ENCODE results near the gene ETV3L.
"Not testable (repeated sequence)": the region's sequence is repeated elsewhere in the genome, so short reads cannot be mapped to it uniquely, and the experiment has no call there.

ETV3L gene

DNA sequence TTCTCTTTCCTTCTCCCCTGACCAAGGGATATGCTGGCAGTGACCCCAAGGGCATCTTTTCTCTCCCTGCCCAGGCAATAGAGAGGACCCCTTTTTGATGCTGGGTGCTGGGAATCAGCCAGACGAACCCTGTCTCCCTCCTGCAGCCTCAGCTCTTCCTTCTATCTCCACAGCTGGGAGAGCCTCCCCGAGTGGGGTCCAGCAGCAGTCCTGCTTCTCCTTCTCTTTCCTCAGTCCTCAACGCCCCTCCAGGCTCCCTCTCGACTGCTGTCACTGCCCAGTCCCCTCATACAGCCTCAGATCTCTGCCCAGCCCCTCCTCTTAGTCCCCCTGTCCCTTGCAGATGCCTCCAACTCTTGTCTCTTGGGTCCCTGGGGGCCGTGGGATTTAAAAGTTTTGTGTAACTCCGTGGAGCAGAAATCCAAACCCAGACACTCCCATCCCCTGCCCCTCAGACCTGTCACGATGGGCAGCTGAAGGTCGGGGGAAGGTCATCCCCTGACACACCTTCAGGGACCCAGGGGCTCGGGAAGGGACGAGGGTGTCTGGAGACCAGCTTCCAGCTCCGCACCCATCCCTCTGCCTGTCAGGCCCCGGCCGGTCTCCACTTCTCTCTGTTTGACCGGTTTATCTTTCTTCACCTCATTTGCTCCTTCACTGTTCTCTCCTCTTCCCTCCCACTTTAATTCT lies 5.8 kb upstream of the ETV3L start:
- Histone ChIP-seq H3K36me3 (ENCODE audit: insufficient read depth) (no peaks in the 10 kb centered on the region), H4K20me1 (ENCODE audit: insufficient read depth) (no peaks in the 10 kb centered on the region), H3K4me2 (no peak overlapping the region), H2AFZ (ENCODE audit: low read depth) (peak overlapping the region; percentile 19; the same call in 1 of the 2 replicates), H3K27me3 (ENCODE audit: insufficient read depth, low read depth) (peaks cover 5% of the 10 kb centered on the region; the same call in 1 of the 2 replicates), H3K9ac (no peak overlapping the region), H3K27ac (no peak overlapping the region), H3K4me1 (ENCODE audit: low read depth, poor library complexity, severe bottlenecking) (peaks cover 10% of the 10 kb centered on the region), H3K4me3 (IDR thresholded peaks at IDR 0.05; ENCODE audit: insufficient read depth, low read depth, low read length) (no peak overlapping the region), H3K79me2 (ENCODE audit: insufficient read depth, low read depth) (no peaks in the 10 kb centered on the region)
- TF ChIP-seq, protein P1, sequence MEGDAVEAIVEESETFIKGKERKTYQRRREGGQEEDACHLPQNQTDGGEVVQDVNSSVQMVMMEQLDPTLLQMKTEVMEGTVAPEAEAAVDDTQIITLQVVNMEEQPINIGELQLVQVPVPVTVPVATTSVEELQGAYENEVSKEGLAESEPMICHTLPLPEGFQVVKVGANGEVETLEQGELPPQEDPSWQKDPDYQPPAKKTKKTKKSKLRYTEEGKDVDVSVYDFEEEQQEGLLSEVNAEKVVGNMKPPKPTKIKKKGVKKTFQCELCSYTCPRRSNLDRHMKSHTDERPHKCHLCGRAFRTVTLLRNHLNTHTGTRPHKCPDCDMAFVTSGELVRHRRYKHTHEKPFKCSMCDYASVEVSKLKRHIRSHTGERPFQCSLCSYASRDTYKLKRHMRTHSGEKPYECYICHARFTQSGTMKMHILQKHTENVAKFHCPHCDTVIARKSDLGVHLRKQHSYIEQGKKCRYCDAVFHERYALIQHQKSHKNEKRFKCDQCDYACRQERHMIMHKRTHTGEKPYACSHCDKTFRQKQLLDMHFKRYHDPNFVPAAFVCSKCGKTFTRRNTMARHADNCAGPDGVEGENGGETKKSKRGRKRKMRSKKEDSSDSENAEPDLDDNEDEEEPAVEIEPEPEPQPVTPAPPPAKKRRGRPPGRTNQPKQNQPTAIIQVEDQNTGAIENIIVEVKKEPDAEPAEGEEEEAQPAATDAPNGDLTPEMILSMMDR (conservative IDR thresholded peaks at IDR 0.05; ENCODE audit: low read depth, low read length), result no peak

DNA sequence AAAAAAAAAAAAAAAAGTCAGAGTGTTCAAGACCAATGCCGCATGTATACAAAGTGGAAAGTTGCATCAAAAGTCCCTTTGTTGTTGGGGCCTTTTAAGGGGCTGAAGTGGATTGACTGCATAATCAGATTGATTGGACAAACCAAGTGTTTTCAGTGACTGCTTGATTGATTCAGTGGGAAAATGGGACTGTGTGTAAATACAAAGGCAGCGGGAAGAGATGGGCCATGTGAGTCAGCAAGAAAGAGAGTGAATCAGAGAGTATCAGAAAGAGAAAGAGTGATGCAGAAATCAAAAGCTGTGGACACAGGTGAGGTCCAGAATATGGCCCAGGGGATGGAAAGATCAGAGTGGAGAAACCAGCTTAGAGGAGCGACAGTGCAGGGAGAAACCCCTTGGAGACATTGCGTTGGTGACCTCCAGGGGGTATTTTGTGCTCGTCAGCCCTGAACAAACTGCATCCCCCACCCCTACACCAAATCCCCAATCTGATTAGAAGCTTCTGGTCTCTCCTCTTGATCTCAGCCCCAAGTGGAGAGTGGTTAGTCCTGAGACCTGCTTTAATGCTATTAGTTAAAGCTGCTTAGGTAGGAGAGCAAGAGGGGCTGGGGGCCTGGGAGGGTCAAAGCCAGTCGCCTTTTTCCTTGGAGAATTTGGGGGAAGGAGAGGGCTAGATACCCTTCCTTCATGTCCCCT lies 5.1 kb upstream of the ETV3L start:
- H3K36me3 ChIP-seq (ENCODE audit: insufficient read depth), result no peaks in the 10 kb centered on the region
- H4K20me1 ChIP-seq (ENCODE audit: insufficient read depth), result no peaks in the 10 kb centered on the region
- peaks cover 5% of the 10 kb centered on the region; the same call in 1 of the 2 replicates for H3K27me3 ChIP-seq (ENCODE audit: insufficient read depth, low read depth)
- no peaks in the 10 kb centered on the region for H3K79me2 ChIP-seq (ENCODE audit: insufficient read depth, low read depth)
- TF ChIP-seq, protein P1 (conservative IDR thresholded peaks at IDR 0.05; ENCODE audit: low read depth, low read length), result no peak
- peaks cover 10% of the 10 kb centered on the region for H3K4me1 ChIP-seq (ENCODE audit: low read depth, poor library complexity, severe bottlenecking)
- no peak overlapping the region for H2AFZ ChIP-seq (ENCODE audit: low read depth)
- H3K4me2 ChIP-seq, result no peak overlapping the region
- H3K4me3 ChIP-seq (IDR thresholded peaks at IDR 0.05; ENCODE audit: insufficient read depth, low read depth, low read length), result no peak overlapping the region
- no peak overlapping the region for H3K9ac ChIP-seq
- no peak overlapping the region for H3K27ac ChIP-seq

DNA sequence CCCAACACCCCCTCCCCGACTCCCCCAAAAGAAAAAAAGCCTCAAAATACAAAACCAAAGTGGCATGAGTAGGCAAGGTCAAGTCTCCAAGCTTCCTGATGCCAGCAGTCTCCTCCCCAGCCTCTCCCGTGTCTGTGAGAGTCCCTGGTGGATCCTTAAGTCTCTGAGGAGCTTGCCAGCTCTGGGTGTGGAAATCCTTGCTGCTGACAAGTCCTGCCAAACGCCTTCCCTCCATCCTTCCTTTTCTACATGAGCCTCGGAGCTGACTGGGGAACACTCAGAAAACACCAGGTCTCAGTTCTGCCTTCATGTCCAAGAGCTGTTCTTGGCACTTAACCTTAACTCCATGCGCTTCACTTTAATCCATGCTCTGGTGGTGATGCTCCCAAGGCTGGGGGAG lies 3.7 kb upstream of the ETV3L start:
- Histone ChIP-seq H3K36me3 (ENCODE audit: insufficient read depth) (no peaks in the 10 kb centered on the region), H3K4me1 (ENCODE audit: low read depth, poor library complexity, severe bottlenecking) (peaks cover 10% of the 10 kb centered on the region), H3K4me3 (IDR thresholded peaks at IDR 0.05; ENCODE audit: insufficient read depth, low read depth, low read length) (no peak overlapping the region), H3K4me2 (no peak overlapping the region), H3K27me3 (ENCODE audit: insufficient read depth, low read depth) (peaks cover 5% of the 10 kb centered on the region; the same call in 1 of the 2 replicates), H3K27ac (no peak overlapping the region), H2AFZ (ENCODE audit: low read depth) (no peak overlapping the region), H3K79me2 (ENCODE audit: insufficient read depth, low read depth) (no peaks in the 10 kb centered on the region), H4K20me1 (ENCODE audit: insufficient read depth) (no peaks in the 10 kb centered on the region), H3K9ac (no peak overlapping the region)
- TF ChIP-seq, protein P1 (conservative IDR thresholded peaks at IDR 0.05; ENCODE audit: low read depth, low read length), result no peak

DNA sequence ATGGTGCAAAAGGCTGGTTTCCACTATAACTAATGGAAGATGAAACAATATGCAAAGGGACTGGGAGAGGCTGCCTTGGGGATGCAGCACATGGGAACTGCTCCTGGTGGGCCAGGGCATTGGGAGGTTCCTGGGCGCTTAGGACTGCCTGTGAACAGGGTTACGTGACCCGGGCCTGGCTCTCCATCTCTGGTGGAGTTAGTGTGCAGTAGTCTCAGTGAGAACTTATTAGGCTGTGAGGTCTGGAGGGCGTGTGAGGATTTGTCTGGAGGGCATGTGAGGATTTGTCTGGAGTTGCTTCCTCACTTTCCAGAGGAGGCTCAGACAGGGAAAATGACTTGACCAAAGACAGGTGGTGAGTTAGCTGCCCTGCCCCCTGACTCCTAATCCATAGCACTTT lies 1.5 kb upstream of the ETV3L start:
- no peak overlapping the region for H3K4me2 ChIP-seq
- no peak overlapping the region for H2AFZ ChIP-seq (ENCODE audit: low read depth)
- no peak overlapping the region for H3K4me3 ChIP-seq (IDR thresholded peaks at IDR 0.05; ENCODE audit: insufficient read depth, low read depth, low read length)
- H4K20me1 ChIP-seq (ENCODE audit: insufficient read depth), result no peaks in the 10 kb centered on the region
- no peaks in the 10 kb centered on the region for H3K79me2 ChIP-seq (ENCODE audit: insufficient read depth, low read depth)
- no peak overlapping the region for H3K27ac ChIP-seq
- TF ChIP-seq, protein P1 (conservative IDR thresholded peaks at IDR 0.05; ENCODE audit: low read depth, low read length), result no peak
- no peaks in the 10 kb centered on the region for H3K36me3 ChIP-seq (ENCODE audit: insufficient read depth)
- peaks cover 3% of the 10 kb centered on the region for H3K4me1 ChIP-seq (ENCODE audit: low read depth, poor library complexity, severe bottlenecking)
- H3K27me3 ChIP-seq (ENCODE audit: insufficient read depth, low read depth), result no peaks in the 10 kb centered on the region; the same call in 1 of the 2 replicates
- H3K9ac ChIP-seq, result no peak overlapping the region

DNA sequence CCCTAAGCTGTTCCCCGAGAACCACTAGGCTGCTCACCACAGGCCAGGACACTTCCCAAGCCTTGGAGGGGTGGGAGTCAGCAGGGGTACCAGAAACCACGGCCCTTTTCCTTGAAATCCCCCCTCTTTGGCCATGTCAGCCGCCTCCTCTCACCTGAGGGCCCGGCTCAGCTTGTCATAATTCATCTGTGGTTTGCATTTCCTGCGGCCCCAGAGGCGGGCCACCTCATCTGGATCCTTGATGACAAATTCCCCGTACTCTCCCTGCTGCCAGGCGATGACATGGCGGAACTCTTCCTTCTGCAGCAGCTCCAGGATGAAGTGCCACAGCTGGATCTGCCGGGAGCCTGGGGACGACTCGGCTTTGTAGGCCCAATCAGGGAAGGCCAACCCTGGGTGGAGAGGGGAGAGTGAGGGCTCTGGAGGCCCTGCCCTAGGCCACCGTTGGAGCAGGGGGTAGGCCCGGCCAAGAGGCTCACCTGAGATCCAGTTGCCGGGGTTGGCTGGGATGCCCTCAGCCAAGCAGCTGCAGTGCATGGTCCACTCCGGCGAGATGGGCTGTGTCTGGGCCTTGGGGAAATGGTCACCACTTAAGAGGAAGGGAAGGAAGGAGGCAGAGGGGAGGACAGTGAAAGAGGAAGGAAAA lies 498 bp downstream of the ETV3L start:
- not testable (repeated sequence) for H3K36me3 ChIP-seq (ENCODE audit: insufficient read depth); H3K79me2 ChIP-seq (ENCODE audit: insufficient read depth, low read depth); H3K4me2 ChIP-seq; H3K9ac ChIP-seq; H3K4me3 ChIP-seq (IDR thresholded peaks at IDR 0.05; ENCODE audit: insufficient read depth, low read depth, low read length); H3K27ac ChIP-seq; H4K20me1 ChIP-seq (ENCODE audit: insufficient read depth); H3K27me3 ChIP-seq (ENCODE audit: insufficient read depth, low read depth); H2AFZ ChIP-seq (ENCODE audit: low read depth); H3K4me1 ChIP-seq (ENCODE audit: low read depth, poor library complexity, severe bottlenecking)

Measured in KMS-11 (cell line).